MM.1S (cell line): ENCODE measurements around the gene TGFBR3L.
"Not testable (repeated sequence)": the region's sequence is repeated elsewhere in the genome, so short reads cannot be mapped to it uniquely, and the experiment has no call there.

ENCODE experiments used
- DNase-seq: peaks from one replicate; pipeline ENCODE4 v3.0.0-alpha.2; 2015
- H2AFZ ChIP-seq: fragments of 300-600 bp; sonication (generic); 2 replicates; pipeline ENCODE4 v1.6.0; 2016; ENCODE audit warnings: antibody characterized with exemption, low read length
- H3F3A ChIP-seq: fragments of 300-600 bp; sonication (generic); 2 replicates; pipeline ENCODE4 v1.6.1; 2016; ENCODE audit warnings: mild to moderate bottlenecking, antibody characterized with exemption, low read length, moderate library complexity, mixed read lengths; ENCODE audit not compliant: insufficient read depth
- H3K27ac ChIP-seq: fragments of 300-600 bp; sonication (generic); 2 replicates; pipeline ENCODE4 v1.5.1; 2016; ENCODE audit warnings: mild to moderate bottlenecking, low read length
- H3K27me3 ChIP-seq: fragments of 300-600 bp; sonication (generic); replicated peaks from 2 replicates; pipeline ENCODE4 v1.6.0; 2016; ENCODE audit warnings: low read length; ENCODE audit not compliant: insufficient read depth
- H3K36me3 ChIP-seq: fragments of 300-600 bp; sonication (generic); replicated peaks from 2 replicates; pipeline ENCODE4 v1.6.1; 2016; ENCODE audit warnings: mild to moderate bottlenecking, low read length, mixed read lengths; ENCODE audit not compliant: insufficient read depth
- H3K4me1 ChIP-seq: fragments of 300-600 bp; sonication (generic); 2 replicates; pipeline ENCODE4 v1.6.1; 2016; ENCODE audit warnings: low read length, mixed read lengths
- H3K4me2 ChIP-seq: fragments of 300-600 bp; sonication (generic); 2 replicates; pipeline ENCODE4 v1.6.0; 2016; ENCODE audit warnings: low read depth, low read length
- H3K4me3 ChIP-seq: fragments of 300-600 bp; sonication (generic); 2 replicates; pipeline ENCODE4 v1.5.1; 2016; ENCODE audit warnings: low read length, mixed read lengths
- H3K79me2 ChIP-seq: fragments of 300-600 bp; sonication (generic); 2 replicates; pipeline ENCODE4 v1.6.1; 2016; ENCODE audit warnings: mixed run types, low read length, mixed read lengths
- H3K9ac ChIP-seq: fragments of 300-600 bp; sonication (generic); 2 replicates; pipeline ENCODE4 v1.6.1; 2016; ENCODE audit warnings: low read length, mixed read lengths
- H3K9me2 ChIP-seq: fragments of 300-600 bp; sonication (generic); replicated peaks from 2 replicates; pipeline ENCODE4 v1.6.1; 2016; ENCODE audit warnings: mild to moderate bottlenecking, low read length, mixed read lengths; ENCODE audit not compliant: insufficient read depth
- H3K9me3 ChIP-seq: fragments of 300-600 bp; sonication (generic); replicated peaks from 2 replicates; pipeline ENCODE4 v1.6.1; 2016; ENCODE audit warnings: mild to moderate bottlenecking, low read length, mixed read lengths; ENCODE audit not compliant: insufficient read depth
- H4K20me1 ChIP-seq: fragments of 300-600 bp; sonication (generic); 2 replicates; pipeline ENCODE4 v1.6.1; 2016; ENCODE audit warnings: mild to moderate bottlenecking, low read length, moderate library complexity, mixed read lengths; ENCODE audit not compliant: insufficient read depth
- EZH2 ChIP-seq: fragments of 300-600 bp; sonication (generic); optimal IDR thresholded peaks from 2 replicates; pipeline ENCODE3; 2017; ENCODE audit warnings: low read depth, mild to moderate bottlenecking, antibody characterized with exemption, low read length, mixed read lengths
- EZH2phosphoT487 ChIP-seq: fragments of 300-600 bp; sonication (generic); IDR thresholded peaks from 2 replicates; pipeline ENCODE4 v1.6.1; 2018; ENCODE audit warnings: antibody characterized with exemption, low read length
- TF ChIP-seq, protein P1 (sequence below): fragments of 300-600 bp; sonication (generic); IDR thresholded peaks from 2 replicates; pipeline ENCODE4 v1.5.1; 2016; ENCODE audit warnings: antibody characterized with exemption, low read length, mixed read lengths

The TGFBR3L gene

DNA sequence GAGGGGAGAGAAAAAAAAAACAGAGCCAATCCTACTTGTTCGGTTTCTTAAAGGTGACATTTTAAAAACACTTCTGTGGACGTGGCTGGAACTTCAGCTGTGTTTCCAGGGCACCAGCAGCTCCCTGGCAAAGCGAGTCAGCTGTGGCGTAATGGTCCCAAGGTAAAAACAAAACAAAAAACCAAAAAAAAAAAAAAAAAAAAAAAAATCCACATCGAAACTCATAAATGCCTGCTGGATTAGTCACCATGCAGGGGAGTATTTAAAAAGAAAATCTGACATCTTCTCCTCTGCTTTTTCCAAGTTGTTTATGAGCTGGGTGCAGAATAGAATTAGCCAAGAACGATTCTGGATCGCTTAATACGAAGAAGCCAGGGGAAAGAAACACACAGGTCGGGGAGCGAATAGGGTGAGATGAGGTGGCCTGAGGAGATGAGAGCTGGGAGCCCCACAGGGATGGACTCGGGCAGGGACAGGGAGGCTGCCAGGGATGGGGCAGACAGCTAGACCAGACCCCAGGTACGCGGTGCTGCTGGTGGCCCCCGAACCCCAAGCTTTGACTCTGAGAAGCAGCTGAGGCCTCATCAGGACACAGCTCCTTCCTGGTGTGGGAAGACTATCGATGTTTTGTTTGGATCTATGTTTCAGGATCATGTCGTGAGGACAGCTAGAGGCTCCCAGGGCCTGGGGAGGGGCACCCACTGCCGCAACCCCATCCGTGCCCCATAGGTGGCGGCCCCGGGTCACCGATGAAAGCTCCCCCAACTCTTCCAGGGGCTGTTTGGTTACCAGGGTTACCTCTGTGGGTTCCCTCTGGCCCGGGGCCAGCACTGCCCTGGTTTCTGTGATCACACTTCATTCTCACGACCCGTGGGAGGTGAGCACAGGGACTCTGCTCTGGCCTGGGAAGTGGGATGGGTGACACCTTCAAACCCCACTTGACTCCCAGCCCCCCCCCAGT is 14.4 kb downstream of the TGFBR3L start:
- no peaks in the 10 kb centered on the region for H3K9me3 ChIP-seq
- no peak for DNase-seq
- no peak overlapping the region for H3K27ac ChIP-seq
- TF ChIP-seq, protein P1, sequence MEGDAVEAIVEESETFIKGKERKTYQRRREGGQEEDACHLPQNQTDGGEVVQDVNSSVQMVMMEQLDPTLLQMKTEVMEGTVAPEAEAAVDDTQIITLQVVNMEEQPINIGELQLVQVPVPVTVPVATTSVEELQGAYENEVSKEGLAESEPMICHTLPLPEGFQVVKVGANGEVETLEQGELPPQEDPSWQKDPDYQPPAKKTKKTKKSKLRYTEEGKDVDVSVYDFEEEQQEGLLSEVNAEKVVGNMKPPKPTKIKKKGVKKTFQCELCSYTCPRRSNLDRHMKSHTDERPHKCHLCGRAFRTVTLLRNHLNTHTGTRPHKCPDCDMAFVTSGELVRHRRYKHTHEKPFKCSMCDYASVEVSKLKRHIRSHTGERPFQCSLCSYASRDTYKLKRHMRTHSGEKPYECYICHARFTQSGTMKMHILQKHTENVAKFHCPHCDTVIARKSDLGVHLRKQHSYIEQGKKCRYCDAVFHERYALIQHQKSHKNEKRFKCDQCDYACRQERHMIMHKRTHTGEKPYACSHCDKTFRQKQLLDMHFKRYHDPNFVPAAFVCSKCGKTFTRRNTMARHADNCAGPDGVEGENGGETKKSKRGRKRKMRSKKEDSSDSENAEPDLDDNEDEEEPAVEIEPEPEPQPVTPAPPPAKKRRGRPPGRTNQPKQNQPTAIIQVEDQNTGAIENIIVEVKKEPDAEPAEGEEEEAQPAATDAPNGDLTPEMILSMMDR, result peak; percentile 40
- no peak for TF ChIP-seq EZH2phosphoT487
- H4K20me1 ChIP-seq, result peaks cover 9% of the 10 kb centered on the region; the same call in 1 of the 2 replicates
- no peak overlapping the region for H2AFZ ChIP-seq
- H3K4me1 ChIP-seq, result no peaks in the 10 kb centered on the region
- no peaks in the 10 kb centered on the region for H3K27me3 ChIP-seq
- H3K4me2 ChIP-seq, result no peak overlapping the region
- peaks cover 10% of the 10 kb centered on the region for H3F3A ChIP-seq
- H3K79me2 ChIP-seq, result no peaks in the 10 kb centered on the region
- no peak overlapping the region for H3K4me3 ChIP-seq
- H3K9me2 ChIP-seq, result no peaks in the 10 kb centered on the region
- H3K9ac ChIP-seq, result no peak overlapping the region
- H3K36me3 ChIP-seq, result peaks cover 15% of the 10 kb centered on the region

DNA sequence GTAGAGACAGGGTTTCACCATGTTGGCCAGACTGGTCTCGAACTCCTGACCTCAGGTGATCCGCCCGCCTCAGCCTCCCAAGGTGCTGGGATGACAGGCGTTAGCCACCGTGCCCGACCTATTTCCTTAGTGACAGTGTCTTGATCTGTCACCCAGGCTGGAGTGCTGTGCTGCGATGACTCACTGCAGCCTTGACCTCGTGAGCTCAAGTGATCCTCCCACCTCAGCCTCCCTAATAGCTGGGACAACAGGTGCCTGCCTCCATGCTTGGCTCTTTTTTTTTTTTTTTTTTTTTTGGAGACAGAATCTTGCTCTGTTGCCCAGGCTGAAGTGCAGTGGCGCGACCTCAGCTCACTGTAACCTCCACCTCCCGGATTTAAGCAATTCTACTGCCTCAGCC is 15.4 kb downstream of the TGFBR3L start:
- not testable (repeated sequence) for H3K9me3 ChIP-seq, H4K20me1 ChIP-seq, H3K4me1 ChIP-seq, H3K9me2 ChIP-seq, H3K27ac ChIP-seq, H3K4me2 ChIP-seq, DNase-seq, H2AFZ ChIP-seq, H3K27me3 ChIP-seq, H3K9ac ChIP-seq, H3K4me3 ChIP-seq, H3K79me2 ChIP-seq
- H3K36me3 ChIP-seq, result peaks cover 16% of the 10 kb centered on the region
- H3F3A ChIP-seq, result peaks cover 10% of the 10 kb centered on the region

DNA sequence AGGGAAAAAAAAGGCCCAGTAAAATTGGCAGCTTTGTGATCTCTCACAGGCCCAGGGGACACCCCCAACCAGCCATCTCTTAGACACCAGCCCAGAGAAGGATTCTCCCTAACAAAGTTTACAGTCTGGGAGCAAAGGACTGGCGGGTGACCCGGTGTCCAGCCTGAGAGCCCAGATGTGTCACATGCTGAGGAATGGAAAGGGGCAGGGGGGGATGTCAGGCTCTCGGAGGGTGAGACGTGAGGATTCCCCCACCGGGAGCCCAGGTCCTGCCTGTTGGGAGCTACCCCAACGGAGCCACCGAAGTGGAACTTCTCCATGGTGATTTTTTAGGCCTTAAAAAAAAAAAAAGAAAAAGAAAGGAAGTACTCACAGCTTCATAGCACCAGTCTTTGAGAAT is 16.1 kb downstream of the TGFBR3L start:
- Histone ChIP-seq H3K36me3 (peaks cover 22% of the 10 kb centered on the region), H3K9ac (no peak overlapping the region)

More for the DNA sequence above, 16.1 kb downstream of the TGFBR3L start:
- H3F3A ChIP-seq, result peaks cover 10% of the 10 kb centered on the region
- H2AFZ ChIP-seq, result no peak overlapping the region
- no peak overlapping the region for H3K4me2 ChIP-seq
- H3K4me3 ChIP-seq, result no peak overlapping the region
- no peaks in the 10 kb centered on the region for H3K27me3 ChIP-seq
- TF ChIP-seq EZH2 (no peak), EZH2phosphoT487 (no peak)
- TF ChIP-seq, protein P1, result no peak
- no peak overlapping the region for H3K27ac ChIP-seq
- H4K20me1 ChIP-seq, result peaks cover 9% of the 10 kb centered on the region; the same call in 1 of the 2 replicates
- DNase-seq, result no peak
- no peaks in the 10 kb centered on the region for H3K9me3 ChIP-seq
- H3K9me2 ChIP-seq, result no peaks in the 10 kb centered on the region
- peaks cover 6% of the 10 kb centered on the region for H3K79me2 ChIP-seq
- H3K4me1 ChIP-seq, result no peaks in the 10 kb centered on the region
